Neural progenitor cell (in vitro differentiated cells): ENCODE results near the gene P2RX1.

Source experiments
- EZH2phosphoT487 ChIP-seq: fragments of 200-600 bp; sonication (generic); IDR thresholded peaks from 2 replicates; pipeline ENCODE4 v1.6.1; 2017; ENCODE audit warnings: antibody characterized with exemption
- TF ChIP-seq, protein P1 (sequence below): fragments of 200-600 bp; sonication (generic); IDR thresholded peaks from 2 replicates; pipeline ENCODE4 v1.5.1; 2017; ENCODE audit warnings: antibody characterized with exemption, mild to moderate bottlenecking

DNA sequence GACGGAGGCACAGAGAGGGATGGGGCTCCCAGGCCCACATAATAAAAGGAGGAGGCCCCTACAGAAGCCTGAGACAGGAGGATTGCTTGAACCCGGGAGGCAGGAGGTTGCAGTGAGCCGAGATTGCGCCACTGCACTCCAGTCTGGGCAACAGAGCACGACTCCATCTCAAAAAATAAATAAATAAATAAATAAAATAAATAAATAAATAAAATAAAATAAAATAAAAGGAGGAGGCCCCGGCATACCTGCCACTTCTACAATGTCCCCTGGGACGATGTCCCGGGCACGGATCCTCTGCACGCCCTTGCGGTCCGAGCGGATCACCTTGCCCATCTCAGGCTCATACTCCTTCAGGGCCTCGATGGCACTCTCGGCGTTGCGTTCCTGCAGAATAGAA lies 34.7 kb upstream of the P2RX1 start:
- TF ChIP-seq, protein P1, sequence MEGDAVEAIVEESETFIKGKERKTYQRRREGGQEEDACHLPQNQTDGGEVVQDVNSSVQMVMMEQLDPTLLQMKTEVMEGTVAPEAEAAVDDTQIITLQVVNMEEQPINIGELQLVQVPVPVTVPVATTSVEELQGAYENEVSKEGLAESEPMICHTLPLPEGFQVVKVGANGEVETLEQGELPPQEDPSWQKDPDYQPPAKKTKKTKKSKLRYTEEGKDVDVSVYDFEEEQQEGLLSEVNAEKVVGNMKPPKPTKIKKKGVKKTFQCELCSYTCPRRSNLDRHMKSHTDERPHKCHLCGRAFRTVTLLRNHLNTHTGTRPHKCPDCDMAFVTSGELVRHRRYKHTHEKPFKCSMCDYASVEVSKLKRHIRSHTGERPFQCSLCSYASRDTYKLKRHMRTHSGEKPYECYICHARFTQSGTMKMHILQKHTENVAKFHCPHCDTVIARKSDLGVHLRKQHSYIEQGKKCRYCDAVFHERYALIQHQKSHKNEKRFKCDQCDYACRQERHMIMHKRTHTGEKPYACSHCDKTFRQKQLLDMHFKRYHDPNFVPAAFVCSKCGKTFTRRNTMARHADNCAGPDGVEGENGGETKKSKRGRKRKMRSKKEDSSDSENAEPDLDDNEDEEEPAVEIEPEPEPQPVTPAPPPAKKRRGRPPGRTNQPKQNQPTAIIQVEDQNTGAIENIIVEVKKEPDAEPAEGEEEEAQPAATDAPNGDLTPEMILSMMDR, result no peak
- no peak for TF ChIP-seq EZH2phosphoT487
